Measurements from ENCODE around the gene GFRA1.

Gene GFRA1

GRCh38 chr10:116106611-116107010, 166.4 kb downstream of the GFRA1 start:
- Histone ChIP-seq H3K4me3 (ENCODE audit: insufficient read depth, low read length, poor library complexity, severe bottlenecking) (no peak overlapping the region), H3K27me3 (ENCODE audit: low read length) (no peaks in the 10 kb centered on the region), H3K9me3 (ENCODE audit: insufficient read depth, low read length) (no peaks in the 10 kb centered on the region), H3K9ac (ENCODE audit: low read length) (no peak overlapping the region), H3K27ac (ENCODE audit: low read depth, low read length) (no peak overlapping the region), H3K36me3 (ENCODE audit: low read length) (no peaks in the 10 kb centered on the region), H3K9me2 (replicated peaks; ENCODE audit: insufficient read depth, low read length) (no peaks in the 10 kb centered on the region), H3K4me2 (ENCODE audit: low read depth, low read length, poor library complexity, severe bottlenecking) (no peak overlapping the region), H4K20me1 (ENCODE audit: low read depth, low read length) (no peaks in the 10 kb centered on the region), H3F3A (ENCODE audit: insufficient read depth) (no peaks in the 10 kb centered on the region), H3K79me2 (ENCODE audit: insufficient read depth, low read length) (no peaks in the 10 kb centered on the region), H2AFZ (ENCODE audit: low read depth, low read length, severe bottlenecking) (no peak overlapping the region)
- TF ChIP-seq EZH2phosphoT487 (conservative IDR thresholded peaks at IDR 0.05; ENCODE audit: low read length) (no peak), CTCF (IDR thresholded peaks at IDR 0.05; ENCODE audit: insufficient read depth, low read length, poor library complexity, severe bottlenecking) (no peak)

- Histone ChIP-seq H3K9ac (ENCODE audit: low read length) (no peak overlapping the region), H3K4me2 (ENCODE audit: low read depth, low read length, poor library complexity, severe bottlenecking) (no peak overlapping the region), H4K20me1 (ENCODE audit: low read depth, low read length) (no peaks in the 10 kb centered on the region), H3K36me3 (ENCODE audit: low read length) (no peaks in the 10 kb centered on the region), H2AFZ (ENCODE audit: low read depth, low read length, severe bottlenecking) (no peak overlapping the region), H3K27ac (ENCODE audit: low read depth, low read length) (no peak overlapping the region), H3F3A (ENCODE audit: insufficient read depth) (no peaks in the 10 kb centered on the region), H3K79me2 (ENCODE audit: insufficient read depth, low read length) (no peaks in the 10 kb centered on the region), H3K4me3 (ENCODE audit: insufficient read depth, low read length, poor library complexity, severe bottlenecking) (no peak overlapping the region), H3K9me3 (ENCODE audit: insufficient read depth, low read length) (no peaks in the 10 kb centered on the region), H3K27me3 (ENCODE audit: low read length) (no peaks in the 10 kb centered on the region), H3K9me2 (replicated peaks; ENCODE audit: insufficient read depth, low read length) (no peaks in the 10 kb centered on the region)
- no peak for TF ChIP-seq EZH2phosphoT487 (conservative IDR thresholded peaks at IDR 0.05; ENCODE audit: low read length)
- no peak for TF ChIP-seq CTCF (IDR thresholded peaks at IDR 0.05; ENCODE audit: insufficient read depth, low read length, poor library complexity, severe bottlenecking)
These were observed 167.7 kb downstream of the GFRA1 start for GRCh38 chr10:116105264-116105663.

GRCh38 chr10:116104210-116104932, 168.6 kb downstream of the GFRA1 start:
- H3K27ac ChIP-seq (ENCODE audit: low read depth, low read length) = no peak overlapping the region
- no peaks in the 10 kb centered on the region for H4K20me1 ChIP-seq (ENCODE audit: low read depth, low read length)
- no peak overlapping the region for H2AFZ ChIP-seq (ENCODE audit: low read depth, low read length, severe bottlenecking)
- no peak overlapping the region for H3K4me2 ChIP-seq (ENCODE audit: low read depth, low read length, poor library complexity, severe bottlenecking)
- no peaks in the 10 kb centered on the region for H3F3A ChIP-seq (ENCODE audit: insufficient read depth)
- H3K36me3 ChIP-seq (ENCODE audit: low read length) = no peaks in the 10 kb centered on the region
- H3K9ac ChIP-seq (ENCODE audit: low read length) = no peak overlapping the region
- H3K27me3 ChIP-seq (ENCODE audit: low read length) = no peaks in the 10 kb centered on the region
- H3K4me3 ChIP-seq (ENCODE audit: insufficient read depth, low read length, poor library complexity, severe bottlenecking) = no peak overlapping the region
- H3K9me2 ChIP-seq (replicated peaks; ENCODE audit: insufficient read depth, low read length) = no peaks in the 10 kb centered on the region
- H3K79me2 ChIP-seq (ENCODE audit: insufficient read depth, low read length) = no peaks in the 10 kb centered on the region
- TF ChIP-seq EZH2phosphoT487 (conservative IDR thresholded peaks at IDR 0.05; ENCODE audit: low read length) = no peak
- no peaks in the 10 kb centered on the region for H3K9me3 ChIP-seq (ENCODE audit: insufficient read depth, low read length)

- H3K9me2 ChIP-seq (replicated peaks; ENCODE audit: insufficient read depth, low read length) = no peaks in the 10 kb centered on the region
These were observed 169.3 kb downstream of the GFRA1 start for GRCh38 chr10:116103668-116104067.

More at GRCh38 chr10:116103668-116104067, 169.3 kb downstream of the GFRA1 start:
- Histone ChIP-seq H3K27ac (ENCODE audit: low read depth, low read length) (no peak overlapping the region), H3K27me3 (ENCODE audit: low read length) (no peaks in the 10 kb centered on the region), H3K4me3 (ENCODE audit: insufficient read depth, low read length, poor library complexity, severe bottlenecking) (no peak overlapping the region), H3K9ac (ENCODE audit: low read length) (no peak overlapping the region), H3K36me3 (ENCODE audit: low read length) (no peaks in the 10 kb centered on the region), H4K20me1 (ENCODE audit: low read depth, low read length) (no peaks in the 10 kb centered on the region), H3K79me2 (ENCODE audit: insufficient read depth, low read length) (no peaks in the 10 kb centered on the region), H3K4me2 (ENCODE audit: low read depth, low read length, poor library complexity, severe bottlenecking) (no peak overlapping the region), H3F3A (ENCODE audit: insufficient read depth) (no peaks in the 10 kb centered on the region), H2AFZ (ENCODE audit: low read depth, low read length, severe bottlenecking) (no peak overlapping the region), H3K9me3 (ENCODE audit: insufficient read depth, low read length) (no peaks in the 10 kb centered on the region)
- TF ChIP-seq EZH2phosphoT487 (conservative IDR thresholded peaks at IDR 0.05; ENCODE audit: low read length) (no peak), CTCF (IDR thresholded peaks at IDR 0.05; ENCODE audit: insufficient read depth, low read length, poor library complexity, severe bottlenecking) (no peak)
